HepG2 (cell line): Measurements from ENCODE around the gene TANC1. TPM values are rescaled to one million over a fixed set of nuclear protein-coding genes. Genes with fewer than 3 reads are reported as not detected.

Experiments used
- ATAC-seq: fragments of 200-7000 bp; cut with Tn5 transposase; 3 replicates; pipeline ENCODE4 v1.9.1; 2020; ENCODE audit warnings: mild to moderate bottlenecking, moderate library complexity
- BruUV-seq: library from RNA; stranded (reverse); fragments of 400-500 nt; replicated peaks from 2 replicates; lab custom pipeline; 2021; lab: Mats Ljungman, UMichigan
- CTCF ChIA-PET: fragments of 300-600 bp; formaldehyde crosslinking; extraction: SDS; loops from one replicate; lab custom pipeline; 2021; ENCODE audit warnings: low total read pairs, inconsistent platforms, low intra/inter-chr PET ratio; lab: Yijun Ruan, JAX
- POLR2A ChIA-PET: fragments of 350-600 bp; sonication (Branson Sonifier 250); formaldehyde crosslinking; loops from one replicate; lab custom pipeline; 2020; ENCODE audit warnings: antibody characterized with exemption, inconsistent platforms; lab: Yijun Ruan, JAX
- DNase-seq: peaks from one replicate; pipeline ENCODE4 v3.0.0-alpha.2; 2015; ENCODE audit warnings: low spot score
- FAIRE-seq: peaks from 3 replicates; lab custom pipeline; 2011; peaks lifted over from hg19 to GRCh38; lab: Jason Lieb, UNC
- H2AFZ ChIP-seq: one replicate; pipeline ENCODE4 v1.6.1; 2011; ENCODE audit warnings: low read length, inconsistent platforms
- H3K27ac ChIP-seq: fragments of 300-600 bp; 3 replicates; pipeline ENCODE4 v1.8.0; 2011; ENCODE audit warnings: mixed run types, mild to moderate bottlenecking, mixed read lengths, low read length, inconsistent platforms; ENCODE audit not compliant: insufficient read depth; ENCODE audit errors: extremely low read length
- H3K27me3 ChIP-seq, 2 experiments: fragments of 200-600 bp in 1 of 2; 2 replicates in 1 of 2; 3 replicates in 1 of 2; pipeline versions ENCODE4 v1.6.0 to v1.8.0; 2011; ENCODE audit warnings: low read length in 2 of 2, mild to moderate bottlenecking in 2 of 2, moderate library complexity in 2 of 2, inconsistent platforms in 1 of 2; ENCODE audit not compliant: insufficient read depth in 2 of 2, control insufficient read depth in 1 of 2
- H3K36me3 ChIP-seq, 2 experiments: fragments of 200-600 bp in 1 of 2; replicated peaks in 1 of 2; 2 replicates in 1 of 2; 3 replicates in 1 of 2; pipeline versions ENCODE4 v1.5.1 to v1.8.0; 2011; ENCODE audit warnings: low read length in 2 of 2, inconsistent platforms in 1 of 2; ENCODE audit not compliant: insufficient read depth in 2 of 2, control insufficient read depth in 1 of 2
- H3K4me1 ChIP-seq: 2 replicates; pipeline ENCODE4 v1.5.1; 2012; ENCODE audit warnings: low read length, inconsistent platforms; ENCODE audit not compliant: insufficient read depth
- H3K4me2 ChIP-seq: 2 replicates; pipeline ENCODE4 v1.6.0; 2011; ENCODE audit warnings: low read depth, low read length, inconsistent platforms
- H3K4me3 ChIP-seq, 3 experiments: fragments of 200-600 bp in 1 of 3; sonication (generic), shearing (Covaris generic) in 1 of 3; replicated peaks in 1 of 3; 2 replicates each; pipeline ENCODE4 v1.5.1; 2011 to 2016; ENCODE audit warnings: low read length in 3 of 3, inconsistent platforms in 2 of 3, low read depth in 2 of 3, mild to moderate bottlenecking in 2 of 3, control low read depth in 1 of 3, mixed read lengths in 1 of 3; ENCODE audit not compliant: insufficient read depth in 1 of 3
- H3K79me2 ChIP-seq: one replicate; pipeline ENCODE4 v1.6.1; 2011; ENCODE audit warnings: low read length, inconsistent platforms; ENCODE audit not compliant: insufficient read depth
- H3K9ac ChIP-seq: 2 replicates; pipeline ENCODE4 v1.6.0; 2011; ENCODE audit warnings: mild to moderate bottlenecking, low read depth, low read length, inconsistent platforms; ENCODE audit not compliant: insufficient read depth
- H3K9me3 ChIP-seq: 2 replicates; pipeline ENCODE4 v1.5.1; 2012; ENCODE audit warnings: mild to moderate bottlenecking, low read length
- H4K20me1 ChIP-seq: 2 replicates; pipeline ENCODE4 v1.6.0; 2011; ENCODE audit warnings: inconsistent platforms, mild to moderate bottlenecking, low read length, moderate library complexity; ENCODE audit not compliant: insufficient read depth
- ADNP ChIP-seq: sonication (generic); formaldehyde crosslinking; IDR thresholded peaks from 2 replicates; pipeline ENCODE4 v1.4.0; 2020; ENCODE audit warnings: missing genetic modification reagents
- ATF2 ChIP-seq: sonication (generic); formaldehyde crosslinking; IDR thresholded peaks from 2 replicates; pipeline ENCODE4 v1.4.0; 2020; ENCODE audit warnings: missing genetic modification reagents
- ATF5 ChIP-seq: sonication (generic); formaldehyde crosslinking; IDR thresholded peaks from 2 replicates; pipeline ENCODE4 v1.4.0; 2020; ENCODE audit warnings: mild to moderate bottlenecking, low read depth, missing genetic modification reagents
- CSRNP1 ChIP-seq: sonication (generic); formaldehyde crosslinking; IDR thresholded peaks from 2 replicates; pipeline ENCODE4 v1.8.1; 2023; ENCODE audit warnings: mild to moderate bottlenecking, missing genetic modification reagents
- FOXA3 ChIP-seq: IDR thresholded peaks from 2 replicates; pipeline ENCODE4 v1.6.1; 2016; ENCODE audit warnings: missing genetic modification reagents, missing compliant biosample characterization
- HOXA3 ChIP-seq: sonication (generic); formaldehyde crosslinking; IDR thresholded peaks from 2 replicates; pipeline ENCODE4 v1.5.0; 2020; ENCODE audit warnings: missing genetic modification reagents
- WIZ ChIP-seq: sonication (generic); formaldehyde crosslinking; IDR thresholded peaks from 2 replicates; pipeline ENCODE4 v1.5.1; 2020; ENCODE audit warnings: mild to moderate bottlenecking, missing genetic modification reagents
- WGBS: methylation state at CpG from one replicate; pipeline ENCODE4 v1.1.6; 2017; ENCODE audit warnings: low lambda C conversion rate; 5-methylcytosine and 5-hydroxymethylcytosine counted together
- in situ Hi-C: cut with HindIII; loops from 2 replicates; pipeline ENCODE4 v1.10.0; 2017; ENCODE audit warnings: low pct_unique_long_range_greater_than_20kb; ENCODE audit not compliant: extremely low pct_ligation_motif_present
- intact Hi-C: fragments of 100-400 bp; cut with micrococcal nuclease; formaldehyde crosslinking; loops from one replicate; pipeline ENCODE4 v1.10.0; 2022; ENCODE audit not compliant: unreplicated experiment
- polyA plus RNA-seq, 8 experiments: library from polyadenylated mRNA; depleted of rRNA in 3 of 8; stranded (reverse) in 7 of 8; unstranded in 1 of 8; fragments of >200 nt; fragmentation: Illumina TruSeq in 4 of 8; extraction: Trizol in 4 of 8; gene quantifications; 2 replicates each; pipeline versions ENCODE4 v1.2.1 to v1.2.3, GENCODE V29; 2011 to 2016; ENCODE audit warnings: low read depth in 4 of 8, missing spikeins in 1 of 8, mixed read lengths in 1 of 8; ENCODE audit not compliant: insufficient read depth in 1 of 8
- total RNA-seq, 5 experiments: library from RNA; depleted of rRNA; stranded (reverse); fragments of >200 nt; fragmentation: Illumina TruSeq; extraction: Trizol; gene quantifications; 2 replicates each; pipeline ENCODE4 v1.2.3, GENCODE V29; 2016; ENCODE audit warnings: low read depth in 1 of 5

TANC1 gene
- total and polyA plus RNA-seq, 2 of the 13 experiments (the other 11 are each of a cell fraction or from before 2014, with no cell fraction given), result 2.3 to 5.6 TPM

- intact Hi-C loops, result no loop called here
- Histone ChIP-seq H3K4me1 (no peaks in the 10 kb centered on the region), H3K9me3 (no peaks in the 10 kb centered on the region), H3K27me3 (no peaks in the 10 kb centered on the region), H3K27ac (no peak overlapping the region), H3K9ac (no peak overlapping the region), H3K79me2 (no peaks in the 10 kb centered on the region), H2AFZ (no peak overlapping the region), H3K4me2 (no peak overlapping the region), H4K20me1 (no peaks in the 10 kb centered on the region), H3K4me3 (no peak overlapping the region), H3K36me3 (no peaks in the 10 kb centered on the region)
- ChIA-PET CTCF (no interaction called here), POLR2A (no interaction called here)
- TF ChIP-seq CSRNP1 (CRISPR knock-in tag) (no peak), WIZ (CRISPR knock-in tag) (no peak), ADNP (CRISPR knock-in tag) (no peak), FOXA3 (no peak), HOXA3 (CRISPR knock-in tag) (no peak)
- WGBS, result 46% methylated on average over 3 of the region's 3 CpGs
- ATAC-seq (no peak), DNase-seq (no peak), FAIRE-seq (no peak)
- in situ Hi-C loops, result no loop called here
- BruUV-seq, result no TSS peak
Measured at GRCh38 chr2:159089543-159089942, 121.1 kb downstream of the TANC1 start.

- H3K79me2 ChIP-seq, result no peaks in the 10 kb centered on the region
- ATAC-seq (no peak), FAIRE-seq (no peak), DNase-seq (no peak)
- CTCF ChIA-PET, result no interaction called here
- H4K20me1 ChIP-seq, result no peaks in the 10 kb centered on the region
- no peak overlapping the region for H3K4me2 ChIP-seq
- peaks cover under 1% of the 10 kb centered on the region; the same call in 1 of the 2 replicates for H3K9me3 ChIP-seq
- 73% methylated on average over 8 of the region's 11 CpGs for WGBS
- no peak overlapping the region for H3K4me3 ChIP-seq
- H3K36me3 ChIP-seq, result no peaks in the 10 kb centered on the region
- no peak overlapping the region for H3K27ac ChIP-seq
- no peak overlapping the region for H2AFZ ChIP-seq
- POLR2A ChIA-PET, result no interaction called here
- no peaks in the 10 kb centered on the region for H3K27me3 ChIP-seq
- in situ Hi-C loops, result no loop called here
- TF ChIP-seq WIZ (CRISPR knock-in tag) (no peak), ATF2 (no peak), ATF5 (CRISPR knock-in tag) (no peak)
- BruUV-seq, result no TSS peak
- intact Hi-C loops, result no loop called here
- no peaks in the 10 kb centered on the region for H3K4me1 ChIP-seq
- H3K9ac ChIP-seq, result no peak overlapping the region
Measured at GRCh38 chr2:159090514-159091201, 122.2 kb downstream of the TANC1 start.
